ENCODE results near the gene PRKAG3.

PRKAG3 gene

GRCh38 chr2:218812861-218813260 is 18.7 kb downstream of the PRKAG3 start:
- DNase-seq, result no peak

GRCh38 chr2:218812096-218812815 is 19.3 kb downstream of the PRKAG3 start:
- no peak for DNase-seq

- DNase-seq, result no peak
These were observed 20.2 kb downstream of the PRKAG3 start for GRCh38 chr2:218811382-218811781.

GRCh38 chr2:218810256-218810655 is 21.3 kb downstream of the PRKAG3 start:
- DNase-seq, result no peak

- no peak for DNase-seq
These were observed 22.1 kb downstream of the PRKAG3 start for GRCh38 chr2:218809515-218809914.

- DNase-seq, result no peak
These were observed 24.0 kb downstream of the PRKAG3 start for GRCh38 chr2:218807626-218808025.

GRCh38 chr2:218806346-218806978 is 25.1 kb downstream of the PRKAG3 start:
- DNase-seq, result no peak

- no peak for DNase-seq
These were observed 26.0 kb downstream of the PRKAG3 start for GRCh38 chr2:218805627-218806026.

GRCh38 chr2:218804817-218805216 is 26.8 kb downstream of the PRKAG3 start:
- DNase-seq, result no peak

- no peak for DNase-seq
These were observed 29.1 kb downstream of the PRKAG3 start for GRCh38 chr2:218802386-218802994.

- DNase-seq, result no peak
These were observed 31.6 kb downstream of the PRKAG3 start for GRCh38 chr2:218799990-218800389.

GRCh38 chr2:218798767-218799504 is 32.7 kb downstream of the PRKAG3 start:
- no peak for DNase-seq

GRCh38 chr2:218796691-218797090 is 34.9 kb downstream of the PRKAG3 start:
- no peak for DNase-seq

- no peak for DNase-seq
These were observed 39.2 kb downstream of the PRKAG3 start for GRCh38 chr2:218792433-218792832.

- no peak for DNase-seq
These were observed 42.9 kb downstream of the PRKAG3 start for GRCh38 chr2:218788529-218789255.

GRCh38 chr2:218786133-218786532 is 45.5 kb downstream of the PRKAG3 start:
- DNase-seq, result no peak

GRCh38 chr2:218785103-218785502 is 46.5 kb downstream of the PRKAG3 start:
- no peak for DNase-seq

- DNase-seq, result no peak
These were observed 47.9 kb downstream of the PRKAG3 start for GRCh38 chr2:218783688-218784087.

GRCh38 chr2:218782528-218782844 is 49.1 kb downstream of the PRKAG3 start:
- DNase-seq, result no peak

- DNase-seq, result no peak
These were observed 49.7 kb downstream of the PRKAG3 start, which contains the start of gene CYP27A1 for GRCh38 chr2:218781691-218782527. TSS of gene CYP27A1 (plus strand) at chr2:218782147. CDS start at chr2:218782183, 36 bp downstream.

- DNase-seq, result no peak
These were observed 50.5 kb downstream of the PRKAG3 start for GRCh38 chr2:218780851-218781690.

Data from activated gamma-delta T cell treated with Interleukin-2 at 50 U/mL for 16 hours (primary cell).